ENCODE data around the gene TNS1.

GRCh38 chr2:217807753-217808152, 195.0 kb downstream of the TNS1 start:
- TF ChIP-seq CTCF (IDR thresholded peaks at IDR 0.05) (no peak), EZH2 (IDR thresholded peaks at IDR 0.05; ENCODE audit: borderline replicate concordance, insufficient read depth, low read depth, low read length, poor library complexity, severe bottlenecking) (no peak)

Data from B cell (primary cell).